Measurements from ENCODE around the gene HOXA4.

The HOXA4 gene

GRCh38 chr7:27148031-27148755 lies 17.6 kb upstream of the HOXA4 start:
- no peaks in the 10 kb centered on the region for H3K36me3 ChIP-seq (replicated peaks; ENCODE audit: insufficient read depth, low read length)
- no peak overlapping the region for H3K4me2 ChIP-seq (ENCODE audit: low read depth, low read length)
- peaks cover 57% of the 10 kb centered on the region for H3K27me3 ChIP-seq (replicated peaks; ENCODE audit: insufficient read depth, low read length)

GRCh38 chr7:27147199-27148030 lies 16.9 kb upstream of the HOXA4 start, which contains the start of gene HOXA6:
Gene HOXA6, minus strand, starts transcription at chr7:27147774. Its CDS starts 25 bp downstream, at chr7:27147749.
- no peak within 1 kb of the TSS for H3K9ac ChIP-seq (ENCODE audit: low read length)
- no peak within 1 kb of the TSS for H3K27ac ChIP-seq (ENCODE audit: low read length)
- H2AFZ ChIP-seq (ENCODE audit: low read length), result no peak within 1 kb of the TSS
- no peaks in the 10 kb centered on the region for H4K20me1 ChIP-seq (ENCODE audit: insufficient read depth, low read length)
- no peaks in the 10 kb centered on the region for H3K9me3 ChIP-seq (replicated peaks; ENCODE audit: insufficient read depth, low read length)
- H3K27me3 ChIP-seq (replicated peaks; ENCODE audit: insufficient read depth, low read length), result peaks cover 49% of the 10 kb centered on the region
- H3K36me3 ChIP-seq (replicated peaks; ENCODE audit: insufficient read depth, low read length), result no peaks in the 10 kb centered on the region
- peaks cover 7% of the 10 kb centered on the region; the same call in 1 of the 2 replicates for H3K4me1 ChIP-seq (ENCODE audit: low read length)
- no peaks in the 10 kb centered on the region for H3K79me2 ChIP-seq (ENCODE audit: low read length)
- no peak for DNase-seq
- TF ChIP-seq CTCF (IDR thresholded peaks at IDR 0.05; ENCODE audit: low read length) (no peak), EZH2 (optimal IDR thresholded peaks at IDR 0.05; ENCODE audit: low read depth, low read length) (no peak), EZH2phosphoT487 (IDR thresholded peaks at IDR 0.05; ENCODE audit: low read length) (no peak)
- H3K4me2 ChIP-seq (ENCODE audit: low read depth, low read length), result no peak within 1 kb of the TSS
- no peak within 1 kb of the TSS for H3K4me3 ChIP-seq (ENCODE audit: low read length)
- H3K9me2 ChIP-seq (replicated peaks; ENCODE audit: insufficient read depth, low read length), result no peaks in the 10 kb centered on the region
- no peaks in the 10 kb centered on the region for H3F3A ChIP-seq (ENCODE audit: insufficient read depth, low read length)

More at GRCh38 chr7:27148031-27148755, 17.6 kb upstream of the HOXA4 start:
- TF ChIP-seq EZH2 (optimal IDR thresholded peaks at IDR 0.05; ENCODE audit: low read depth, low read length) (no peak), CTCF (IDR thresholded peaks at IDR 0.05; ENCODE audit: low read length) (no peak), EZH2phosphoT487 (IDR thresholded peaks at IDR 0.05; ENCODE audit: low read length) (no peak)
- H3K79me2 ChIP-seq (ENCODE audit: low read length), result no peaks in the 10 kb centered on the region
- H3K9ac ChIP-seq (ENCODE audit: low read length), result no peak overlapping the region
- no peak overlapping the region for H2AFZ ChIP-seq (ENCODE audit: low read length)
- no peak overlapping the region for H3K4me3 ChIP-seq (ENCODE audit: low read length)
- H3K9me3 ChIP-seq (replicated peaks; ENCODE audit: insufficient read depth, low read length), result no peaks in the 10 kb centered on the region
- H3F3A ChIP-seq (ENCODE audit: insufficient read depth, low read length), result no peaks in the 10 kb centered on the region
- H3K9me2 ChIP-seq (replicated peaks; ENCODE audit: insufficient read depth, low read length), result no peaks in the 10 kb centered on the region
- no peak for DNase-seq
- no peak overlapping the region for H3K27ac ChIP-seq (ENCODE audit: low read length)
- peaks cover 7% of the 10 kb centered on the region; the same call in 1 of the 2 replicates for H3K4me1 ChIP-seq (ENCODE audit: low read length)
- H4K20me1 ChIP-seq (ENCODE audit: insufficient read depth, low read length), result no peaks in the 10 kb centered on the region

- H3K79me2 ChIP-seq (ENCODE audit: low read length), result no peaks in the 10 kb centered on the region
Observed at GRCh38 chr7:27146491-27147198, 16.1 kb upstream of the HOXA4 start.

More at GRCh38 chr7:27146491-27147198, 16.1 kb upstream of the HOXA4 start:
- H3K9me3 ChIP-seq (replicated peaks; ENCODE audit: insufficient read depth, low read length), result no peaks in the 10 kb centered on the region
- peaks cover 6% of the 10 kb centered on the region; the same call in 1 of the 2 replicates for H3K4me1 ChIP-seq (ENCODE audit: low read length)
- peaks cover 41% of the 10 kb centered on the region for H3K27me3 ChIP-seq (replicated peaks; ENCODE audit: insufficient read depth, low read length)
- no peaks in the 10 kb centered on the region for H3K9me2 ChIP-seq (replicated peaks; ENCODE audit: insufficient read depth, low read length)
- H3K4me3 ChIP-seq (ENCODE audit: low read length), result no peak overlapping the region
- H3K27ac ChIP-seq (ENCODE audit: low read length), result no peak overlapping the region
- no peak overlapping the region for H3K9ac ChIP-seq (ENCODE audit: low read length)
- TF ChIP-seq EZH2 (optimal IDR thresholded peaks at IDR 0.05; ENCODE audit: low read depth, low read length), result no peak
- no peak for TF ChIP-seq EZH2phosphoT487 (IDR thresholded peaks at IDR 0.05; ENCODE audit: low read length)
- no peak for TF ChIP-seq CTCF (IDR thresholded peaks at IDR 0.05; ENCODE audit: low read length)
- no peak for DNase-seq
- no peak overlapping the region for H3K4me2 ChIP-seq (ENCODE audit: low read depth, low read length)
- no peaks in the 10 kb centered on the region for H3F3A ChIP-seq (ENCODE audit: insufficient read depth, low read length)
- no peak overlapping the region for H2AFZ ChIP-seq (ENCODE audit: low read length)
- H3K36me3 ChIP-seq (replicated peaks; ENCODE audit: insufficient read depth, low read length), result no peaks in the 10 kb centered on the region
- H4K20me1 ChIP-seq (ENCODE audit: insufficient read depth, low read length), result no peaks in the 10 kb centered on the region
